Embryonic facial prominence (tissue), 1 donor: ENCODE measurements around the gene ZNF146.
"Not testable (repeated sequence)": the region's sequence is repeated elsewhere in the genome, so short reads cannot be mapped to it uniquely, and the experiment has no call there.

Experiments
- DNase-seq: peaks from one replicate; pipeline ENCODE4 v3.0.0-alpha.2; 2016; ENCODE audit errors: extremely low spot score

Gene ZNF146

GRCh38 chr19:36236304-36236945 is 21.5 kb downstream of the ZNF146 start:
- no peak for DNase-seq

GRCh38 chr19:36236946-36237310 is 22.0 kb downstream of the ZNF146 start:
- no peak for DNase-seq

- no peak for DNase-seq
These were observed 29.2 kb downstream of the ZNF146 start for GRCh38 chr19:36244066-36244465.

DNA sequence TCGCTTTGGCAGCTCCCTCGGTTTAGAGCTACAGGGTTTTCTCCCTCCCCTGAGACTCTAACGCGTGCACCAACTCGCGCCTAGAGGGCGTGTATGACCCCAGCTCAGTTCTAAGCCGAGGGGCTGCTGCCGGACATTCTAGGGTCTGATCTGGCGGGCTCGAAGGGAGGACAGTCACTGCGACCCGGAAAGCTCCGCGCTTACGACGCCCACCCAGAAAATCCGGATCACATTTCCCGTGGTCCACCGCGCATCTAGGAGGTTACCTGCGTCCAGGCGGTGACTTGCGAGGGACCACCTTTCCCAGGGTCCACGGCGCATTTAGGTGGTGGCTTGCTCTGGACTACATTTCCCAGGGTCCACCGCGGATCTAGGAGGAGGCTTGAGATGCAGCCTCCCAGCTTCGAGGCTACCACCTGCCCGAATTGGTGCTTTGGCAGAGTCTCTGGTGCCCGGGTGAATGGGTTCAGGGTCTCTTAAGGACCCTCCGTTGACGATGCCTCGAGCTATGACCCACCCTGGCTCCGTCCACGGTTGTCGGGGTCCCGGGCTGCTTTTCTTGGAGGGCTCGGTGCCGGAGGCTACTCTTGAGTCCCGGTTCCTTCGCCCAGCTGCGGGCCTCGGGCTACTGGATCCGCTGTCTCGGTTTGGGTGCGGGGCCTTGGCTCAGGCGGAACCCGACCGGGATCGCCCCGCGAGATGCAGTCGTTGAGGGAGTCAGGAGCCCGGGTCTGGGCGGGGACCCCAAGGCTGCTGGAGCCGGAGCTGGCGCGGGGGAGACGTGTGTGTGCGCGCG is 30.5 kb downstream of the ZNF146 start:
- no peak for DNase-seq

DNA sequence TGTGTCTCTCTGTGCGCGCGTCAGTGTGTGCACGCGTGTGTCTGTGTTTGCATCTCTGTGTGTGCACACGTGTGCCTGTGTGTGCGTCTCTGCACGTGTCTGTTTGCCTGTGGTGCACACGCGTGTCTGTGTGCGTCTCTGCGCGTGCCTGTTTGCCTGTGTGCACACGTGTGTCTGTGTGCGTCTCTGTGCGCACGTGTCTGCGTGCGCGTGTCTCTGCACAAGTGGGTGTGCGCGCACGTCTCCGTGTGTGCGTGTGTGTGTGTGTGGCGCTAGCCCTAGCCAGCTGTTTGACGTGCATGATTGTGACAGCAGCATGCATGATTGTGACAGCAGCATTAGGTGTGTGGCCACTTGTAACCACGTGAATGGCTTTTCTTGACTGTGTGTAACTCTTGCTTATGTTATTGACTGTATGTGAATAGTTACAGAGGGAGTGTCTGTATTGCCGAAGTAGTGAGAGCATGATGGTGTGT is 31.1 kb downstream of the ZNF146 start:
- DNase-seq = no peak

DNA sequence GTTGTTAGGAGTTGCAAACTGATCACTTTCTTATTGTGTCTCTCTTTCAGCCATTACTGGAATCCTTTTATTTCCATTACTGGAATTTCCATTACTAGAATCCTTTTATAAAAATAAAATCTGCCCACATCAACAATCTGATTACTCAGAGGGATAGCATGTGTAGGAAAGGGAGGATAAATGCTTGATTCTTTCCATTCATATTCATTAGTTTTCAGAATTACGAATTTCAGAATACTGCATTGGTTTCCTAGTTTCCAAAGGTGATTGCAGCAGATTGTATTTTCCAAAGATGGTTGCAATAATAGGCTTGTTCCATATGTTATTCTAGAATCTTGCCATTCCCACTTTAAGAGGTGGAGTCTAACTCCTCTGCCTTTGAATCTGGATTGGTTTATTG is 37.1 kb downstream of the ZNF146 start:
- DNase-seq = no peak

DNA sequence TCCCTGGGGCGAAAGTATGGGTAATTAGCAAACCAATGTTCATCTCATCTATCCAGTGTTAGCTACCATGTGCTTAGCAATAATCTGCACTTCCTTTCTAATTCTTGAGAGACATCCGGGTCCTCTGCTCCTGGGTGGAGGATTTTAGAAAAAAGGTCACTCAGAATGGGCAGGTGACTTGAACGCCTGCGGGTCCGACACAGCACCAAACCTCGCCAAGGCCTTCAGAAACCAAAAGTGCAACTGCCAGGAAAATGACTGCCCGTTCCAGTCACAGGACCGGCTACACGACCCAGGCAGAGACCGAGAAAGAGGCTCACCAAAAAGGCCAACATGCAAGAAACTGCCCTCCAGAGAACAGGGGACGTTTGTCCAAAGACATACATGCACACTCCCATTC is 39.9 kb downstream of the ZNF146 start:
- no peak for DNase-seq

- no peak for DNase-seq
These were observed 40.4 kb downstream of the ZNF146 start for GRCh38 chr19:36255316-36255715.

GRCh38 chr19:36256064-36256463 is 41.2 kb downstream of the ZNF146 start:
- no peak for DNase-seq

DNA sequence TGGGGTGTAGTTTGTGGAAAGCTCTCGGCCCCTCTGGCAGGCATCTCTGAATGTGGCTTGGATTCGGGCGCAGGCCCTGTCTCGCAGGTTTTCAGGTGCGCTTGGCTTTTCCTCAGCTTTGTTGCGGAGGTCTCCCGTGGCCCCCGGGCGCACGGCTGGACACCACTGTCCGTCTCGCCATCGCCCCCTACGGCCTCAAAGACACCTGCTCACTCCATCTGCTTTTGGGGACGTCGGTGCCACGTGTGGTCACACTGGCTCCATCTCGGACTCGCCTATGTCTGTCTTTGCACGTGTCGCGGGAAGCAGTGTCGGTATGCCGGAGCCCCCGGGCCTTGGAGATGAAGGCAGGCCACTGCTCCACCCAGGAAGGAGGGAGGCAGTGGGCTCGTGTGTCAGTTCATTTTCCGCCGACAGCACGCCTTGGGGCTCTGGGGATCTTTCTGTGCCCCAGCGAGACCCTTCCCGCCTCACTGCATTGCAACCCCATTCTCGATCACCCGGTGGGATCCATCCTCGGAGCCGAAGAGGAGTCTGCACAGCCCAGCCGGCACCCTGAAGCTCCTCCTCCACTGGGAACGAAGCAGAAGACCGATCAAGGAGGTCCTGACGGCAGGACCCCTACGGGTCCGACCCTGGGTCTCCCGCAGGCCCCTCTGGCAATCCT is 42.1 kb downstream of the ZNF146 start:
- no peak for DNase-seq

GRCh38 chr19:36257520-36257876 is 42.6 kb downstream of the ZNF146 start:
- no peak for DNase-seq

GRCh38 chr19:36258028-36258875 is 43.3 kb downstream of the ZNF146 start:
- DNase-seq = no peak

DNA sequence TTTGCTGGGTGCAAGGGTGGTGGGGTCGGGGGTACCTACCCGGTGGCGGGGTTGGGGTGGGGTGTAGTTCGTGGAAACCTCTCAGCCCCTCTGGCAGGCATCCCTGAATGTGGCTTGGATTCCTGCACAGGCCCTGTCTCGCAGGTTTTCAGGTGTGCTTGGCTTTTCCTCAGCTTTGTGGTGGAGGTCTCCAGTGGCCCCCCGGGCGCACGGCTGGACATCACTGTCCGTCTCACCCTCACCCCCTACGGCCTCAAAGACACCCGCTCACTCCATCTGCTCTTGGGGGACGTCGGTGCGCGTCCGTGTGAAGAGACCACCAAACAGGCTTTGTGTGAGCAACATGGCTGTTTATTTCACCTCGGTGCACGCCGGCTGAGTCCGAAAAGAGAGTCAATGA is 44.3 kb downstream of the ZNF146 start:
- DNase-seq = no peak

GRCh38 chr19:36265064-36265463 is 50.2 kb downstream of the ZNF146 start:
- no peak for DNase-seq

- DNase-seq = no peak
These were observed 51.0 kb downstream of the ZNF146 start for GRCh38 chr19:36265856-36266374.

- DNase-seq = no peak
These were observed 51.6 kb downstream of the ZNF146 start for GRCh38 chr19:36266375-36266961.

DNA sequence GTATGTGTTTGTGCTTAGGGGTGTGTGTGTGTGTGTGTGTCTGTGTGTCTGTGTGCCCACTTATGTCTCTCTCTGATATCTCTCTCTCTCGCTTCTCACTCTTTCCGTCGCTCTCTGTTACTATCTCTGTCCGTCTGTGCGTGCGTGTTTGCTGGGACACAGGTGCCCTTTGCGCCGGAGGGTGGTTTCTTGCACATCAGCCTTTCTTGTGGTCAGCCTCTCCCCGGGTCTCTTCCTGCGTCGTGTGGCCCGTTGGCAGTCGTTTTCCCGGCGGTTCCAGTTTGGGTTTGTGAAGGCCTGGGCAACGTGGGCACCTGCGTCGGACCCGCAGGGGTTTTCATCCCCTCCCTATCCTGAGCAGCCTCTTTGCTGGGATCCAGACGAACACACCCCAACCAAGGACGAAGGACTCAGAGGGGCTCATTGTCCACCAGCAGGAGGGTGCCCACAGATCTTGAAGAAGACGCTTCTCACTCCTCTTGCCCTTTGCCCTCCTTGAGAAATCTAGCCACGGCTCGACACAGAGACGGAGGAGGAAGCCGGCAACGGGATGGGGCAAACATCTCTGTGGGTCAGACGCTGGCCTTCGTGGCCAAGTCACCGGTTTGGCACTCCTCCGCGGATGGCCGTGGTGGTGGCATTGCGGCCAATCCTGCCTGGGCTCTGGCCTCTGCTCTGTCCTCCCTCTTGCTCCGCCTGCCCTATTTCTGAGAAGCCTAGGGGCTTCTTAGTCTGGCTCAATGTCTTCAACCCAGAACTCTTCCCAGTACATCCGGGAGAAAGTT is 52.3 kb downstream of the ZNF146 start:
- no peak for DNase-seq

- not testable (repeated sequence) for DNase-seq
These were observed 53.2 kb downstream of the ZNF146 start for GRCh38 chr19:36268081-36268480.

- DNase-seq = not testable (repeated sequence)
These were observed 53.7 kb downstream of the ZNF146 start for GRCh38 chr19:36268591-36268990.

DNA sequence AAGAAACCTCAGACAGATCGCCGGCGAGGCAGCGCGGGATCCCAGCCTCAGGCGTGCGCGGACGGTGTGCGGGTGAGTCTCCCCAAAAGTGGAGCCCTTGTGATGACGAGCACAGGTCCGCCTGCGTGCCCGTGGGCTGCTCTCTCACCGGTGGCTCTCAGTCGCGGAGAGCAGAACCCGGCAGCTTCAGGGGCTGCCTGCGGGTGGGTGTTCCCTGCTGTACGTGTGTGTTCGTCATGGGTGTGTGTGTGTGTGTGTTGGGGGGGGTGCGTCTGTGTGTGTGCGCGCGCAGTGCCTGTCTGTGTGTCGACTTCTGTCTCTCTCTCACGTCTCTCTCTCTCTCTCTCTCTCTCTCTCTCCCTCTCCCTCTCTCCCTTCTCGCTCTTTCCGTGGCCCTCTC is 54.4 kb downstream of the ZNF146 start:
- not testable (repeated sequence) for DNase-seq
